Gastroesophageal sphincter (tissue), 4 donors: ENCODE data around the gene GLO1. TPM values are rescaled to one million over a fixed set of nuclear protein-coding genes. Genes with fewer than 3 reads are reported as not detected.
"Not testable (repeated sequence)": the region's sequence is repeated elsewhere in the genome, so short reads cannot be mapped to it uniquely, and the experiment has no call there.

Experiments
- ATAC-seq: fragments of 150-250 bp; one replicate; pipeline ENCODE4 v1.9.1; 2016; ENCODE audit warnings: mild to moderate bottlenecking, moderate library complexity
- H3K27ac ChIP-seq, 4 donors: fragments of 200-600 bp; sonication (generic) in 3 of 4; 1 replicate in 3 of 4; 2 replicates in 1 of 4; pipeline ENCODE4 v1.5.1; 2016 to 2019
- H3K27me3 ChIP-seq: fragments of 200-600 bp; sonication (generic); one replicate; pipeline ENCODE4 v1.5.1; 2019
- H3K36me3 ChIP-seq, 2 donors: fragments of 200-600 bp; sonication (generic); one replicate each; pipeline ENCODE4 v1.5.1; 2019; ENCODE audit warnings: control low read depth in 1 of 2
- H3K4me1 ChIP-seq, 3 donors: fragments of 200-600 bp; sonication (generic); 1 replicate in 2 of 3; 2 replicates in 1 of 3; pipeline ENCODE4 v1.5.1; 2016 to 2019; ENCODE audit warnings: control low read depth in 2 of 3
- H3K4me3 ChIP-seq, 2 donors: fragments of 200-600 bp; sonication (generic); one replicate each; pipeline ENCODE4 v1.5.1; 2019; ENCODE audit warnings: mild to moderate bottlenecking in 1 of 2, moderate library complexity in 1 of 2
- H3K9me3 ChIP-seq, 3 donors: fragments of 200-600 bp; sonication (generic); one replicate each; pipeline ENCODE4 v1.5.1; 2017 to 2019; ENCODE audit warnings: control low read depth in 2 of 3
- EP300 ChIP-seq: sonication (generic); formaldehyde crosslinking; IDR thresholded peaks from one replicate; pipeline ENCODE4 v1.6.1; 2017; ENCODE audit warnings: antibody characterized with exemption, mild to moderate bottlenecking
- POLR2A ChIP-seq, 2 donors: fragments of 450-650 bp; IDR thresholded peaks; one replicate each; pipeline ENCODE4 v1.6.1; 2017; ENCODE audit warnings: antibody characterized with exemption in 2 of 2, mild to moderate bottlenecking in 2 of 2, moderate library complexity in 1 of 2
- POLR2AphosphoS5 ChIP-seq: sonication (generic); formaldehyde crosslinking; IDR thresholded peaks from one replicate; pipeline ENCODE4 v1.6.1; 2017; ENCODE audit warnings: antibody characterized with exemption
- WGBS, 2 donors: methylation state at CpG; one replicate each; pipeline ENCODE4 v1.1.5; 2018; ENCODE audit warnings: low coverage in 1 of 2; 5-methylcytosine and 5-hydroxymethylcytosine counted together
- total RNA-seq, 4 donors: library from RNA; depleted of rRNA; stranded (reverse); fragments of >200 nt; gene quantifications; one replicate each; pipeline ENCODE4 v1.1.0, GENCODE V29; 2016
- TF ChIP-seq, protein P1 (sequence below), 4 experiments: fragments of 200-600 bp in 2 of 4; fragments of 450-650 bp in 2 of 4; sonication (generic) in 1 of 4; IDR thresholded peaks; one replicate each; pipeline ENCODE4 v1.5.1; 2017 to 2019; ENCODE audit warnings: antibody characterized with exemption in 4 of 4, mild to moderate bottlenecking in 2 of 4, moderate library complexity in 2 of 4

GLO1 gene
- total RNA-seq, 4 donors from 2014 or later = 72.3 to 109 (median 84.3) TPM

DNA sequence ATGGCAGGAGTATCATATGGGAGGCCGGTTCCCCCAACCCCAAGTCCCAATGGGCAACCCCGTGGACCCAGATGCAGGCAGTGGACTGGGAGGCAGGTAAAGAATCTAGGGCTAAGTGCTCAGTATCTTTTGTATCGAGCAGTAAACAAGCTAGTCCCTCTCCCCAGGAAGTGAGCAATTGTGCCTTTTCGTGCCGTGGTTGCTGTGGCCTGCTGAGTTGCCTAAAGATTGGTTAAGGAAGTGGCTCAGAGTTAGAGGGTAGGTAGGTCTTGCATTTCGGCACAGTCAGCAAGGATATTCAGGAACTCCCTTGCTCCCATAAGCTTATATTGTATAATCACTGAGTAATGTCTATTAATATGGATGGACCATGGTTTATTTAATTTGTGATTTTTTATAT lies 10.9 kb upstream of the GLO1 start:
- TF ChIP-seq POLR2A (IDR thresholded peaks at IDR 0.05) (no peak), EP300 (no peak)
- TF ChIP-seq, protein P1, sequence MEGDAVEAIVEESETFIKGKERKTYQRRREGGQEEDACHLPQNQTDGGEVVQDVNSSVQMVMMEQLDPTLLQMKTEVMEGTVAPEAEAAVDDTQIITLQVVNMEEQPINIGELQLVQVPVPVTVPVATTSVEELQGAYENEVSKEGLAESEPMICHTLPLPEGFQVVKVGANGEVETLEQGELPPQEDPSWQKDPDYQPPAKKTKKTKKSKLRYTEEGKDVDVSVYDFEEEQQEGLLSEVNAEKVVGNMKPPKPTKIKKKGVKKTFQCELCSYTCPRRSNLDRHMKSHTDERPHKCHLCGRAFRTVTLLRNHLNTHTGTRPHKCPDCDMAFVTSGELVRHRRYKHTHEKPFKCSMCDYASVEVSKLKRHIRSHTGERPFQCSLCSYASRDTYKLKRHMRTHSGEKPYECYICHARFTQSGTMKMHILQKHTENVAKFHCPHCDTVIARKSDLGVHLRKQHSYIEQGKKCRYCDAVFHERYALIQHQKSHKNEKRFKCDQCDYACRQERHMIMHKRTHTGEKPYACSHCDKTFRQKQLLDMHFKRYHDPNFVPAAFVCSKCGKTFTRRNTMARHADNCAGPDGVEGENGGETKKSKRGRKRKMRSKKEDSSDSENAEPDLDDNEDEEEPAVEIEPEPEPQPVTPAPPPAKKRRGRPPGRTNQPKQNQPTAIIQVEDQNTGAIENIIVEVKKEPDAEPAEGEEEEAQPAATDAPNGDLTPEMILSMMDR (IDR thresholded peaks at IDR 0.05) = no peak

DNA sequence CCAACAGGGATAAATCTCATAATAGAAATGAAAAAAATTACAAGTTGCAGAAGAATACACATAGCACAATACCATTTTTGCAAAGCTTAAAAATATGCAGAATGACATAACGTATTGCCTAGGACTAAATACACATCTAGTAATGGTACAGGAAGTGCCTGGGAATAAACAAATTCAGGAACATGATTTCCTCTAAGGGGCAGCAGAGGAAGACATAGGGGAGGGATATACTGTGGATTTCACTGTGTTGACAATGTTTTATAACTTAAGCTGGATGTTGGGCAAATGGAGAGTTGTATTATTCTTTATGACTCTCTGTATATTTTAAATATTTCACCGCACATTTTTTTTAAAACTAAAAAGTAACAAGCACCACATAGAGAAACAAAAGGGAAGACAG lies 5.6 kb upstream of the GLO1 start:
- no peaks in the 10 kb centered on the region for H3K9me3 ChIP-seq
- H3K4me1 ChIP-seq = peaks cover 0 to under 1% (median 0%) of the 10 kb centered on the region in 3 donors
- H3K27ac ChIP-seq = no peak overlapping the region
- no peak for TF ChIP-seq POLR2A (IDR thresholded peaks at IDR 0.05)
- no peak for TF ChIP-seq EP300
- TF ChIP-seq, protein P1 (IDR thresholded peaks at IDR 0.05) = no peak
- no peak for TF ChIP-seq POLR2AphosphoS5
- no peak for ATAC-seq
- H3K36me3 ChIP-seq = no peaks in the 10 kb centered on the region
- WGBS, 2 donors = 20 to 38% methylated on average over 2 of the region's 2 CpGs
- peaks cover 29% of the 10 kb centered on the region for H3K27me3 ChIP-seq
- no peak overlapping the region for H3K4me3 ChIP-seq

More for the DNA sequence above, 10.9 kb upstream of the GLO1 start:
- Histone ChIP-seq H3K27ac (no peak overlapping the region), H3K4me3 (no peak overlapping the region), H3K9me3 (no peaks in the 10 kb centered on the region), H3K4me1 (peaks cover 0 to 9% (median 5%) of the 10 kb centered on the region in 3 donors), H3K36me3 (no peaks in the 10 kb centered on the region), H3K27me3 (peaks cover 56% of the 10 kb centered on the region)
- WGBS, 2 donors = 43 to 57% methylated on average over 4 to 5 of the region's 6 CpGs
- ATAC-seq = no peak

DNA sequence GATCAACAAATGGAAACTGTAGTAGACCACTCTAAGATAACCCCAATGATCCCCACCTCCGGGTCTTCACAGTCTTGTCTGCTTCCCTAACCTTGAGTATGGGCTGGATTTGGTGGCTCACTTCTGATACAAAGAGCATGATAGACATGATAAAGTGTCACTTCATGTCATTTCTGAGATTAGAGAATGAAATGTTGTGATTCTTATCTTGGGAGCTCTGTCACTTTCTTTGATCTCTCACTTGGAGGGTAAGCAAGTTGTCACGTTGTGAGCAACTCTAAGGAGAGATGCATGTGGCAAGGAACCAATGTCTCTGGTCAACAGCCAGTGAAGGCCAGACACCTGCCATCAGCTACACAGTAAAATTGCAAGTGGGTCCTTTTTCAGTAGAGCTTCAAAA lies 3.0 kb upstream of the GLO1 start:
- peaks cover 16% of the 10 kb centered on the region for H3K27me3 ChIP-seq
- no peak overlapping the region for H3K4me3 ChIP-seq
- no peaks in the 10 kb centered on the region for H3K9me3 ChIP-seq
- no peak for ATAC-seq
- no peak overlapping the region for H3K27ac ChIP-seq
- TF ChIP-seq POLR2AphosphoS5 (no peak), POLR2A (IDR thresholded peaks at IDR 0.05) (no peak), EP300 (no peak)
- TF ChIP-seq, protein P1 (IDR thresholded peaks at IDR 0.05) = no peak
- H3K4me1 ChIP-seq = peaks cover 0 to 15% (median 0%) of the 10 kb centered on the region in 3 donors
- WGBS, 2 donors = 45 to 68% methylated on average over 1 to 2 of the region's 2 CpGs
- H3K36me3 ChIP-seq = peaks cover 0 to 3% of the 10 kb centered on the region in 2 donors

DNA sequence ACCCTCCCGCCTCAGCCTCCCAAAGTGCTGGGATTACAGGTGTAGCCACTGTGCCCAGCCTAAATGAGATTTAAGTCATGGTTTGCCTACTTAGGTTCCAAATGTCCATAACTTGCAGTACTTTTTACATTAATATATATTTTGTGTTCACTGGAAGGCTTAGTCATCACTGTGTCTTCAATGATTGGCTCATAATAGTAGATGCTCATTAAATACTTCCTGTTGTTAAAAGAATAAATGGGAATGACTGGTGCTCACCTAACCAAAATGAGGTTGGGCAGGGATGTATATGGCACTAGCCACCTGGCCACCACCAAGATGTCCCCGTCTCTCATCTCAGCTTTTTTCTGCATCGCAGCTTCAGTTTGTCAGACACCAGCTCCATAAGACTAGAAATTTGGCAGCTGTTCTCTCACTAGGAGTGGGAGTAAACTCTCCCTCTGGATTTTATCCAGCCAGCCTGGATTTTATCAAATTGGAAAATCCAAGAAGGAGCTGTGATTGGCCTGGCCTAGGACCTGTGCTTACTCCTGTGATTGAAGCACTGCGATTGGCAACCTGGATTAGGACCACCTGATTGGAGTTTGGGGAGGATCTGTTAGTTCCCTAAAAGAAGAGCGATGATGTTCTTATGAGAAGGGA lies 1.1 kb upstream of the GLO1 start:
- WGBS, 2 donors = 58 to 69% methylated on average over 3 of the region's 5 CpGs
- peaks cover 0 to 15% (median 0%) of the 10 kb centered on the region in 3 donors for H3K4me1 ChIP-seq
- H3K36me3 ChIP-seq = peaks cover 0 to 4% of the 10 kb centered on the region in 2 donors
- peaks cover 0 to 11% (median 0%) of the 10 kb centered on the region in 3 donors for H3K9me3 ChIP-seq
- peaks cover 11% of the 10 kb centered on the region for H3K27me3 ChIP-seq
- ATAC-seq = no peak
- no peak for TF ChIP-seq POLR2A (IDR thresholded peaks at IDR 0.05)
- no peak for TF ChIP-seq EP300
- no peak for TF ChIP-seq POLR2AphosphoS5
- TF ChIP-seq, protein P1 (IDR thresholded peaks at IDR 0.05) = no peak
- H3K27ac ChIP-seq = no peak overlapping the region
- no peak overlapping the region for H3K4me3 ChIP-seq

DNA sequence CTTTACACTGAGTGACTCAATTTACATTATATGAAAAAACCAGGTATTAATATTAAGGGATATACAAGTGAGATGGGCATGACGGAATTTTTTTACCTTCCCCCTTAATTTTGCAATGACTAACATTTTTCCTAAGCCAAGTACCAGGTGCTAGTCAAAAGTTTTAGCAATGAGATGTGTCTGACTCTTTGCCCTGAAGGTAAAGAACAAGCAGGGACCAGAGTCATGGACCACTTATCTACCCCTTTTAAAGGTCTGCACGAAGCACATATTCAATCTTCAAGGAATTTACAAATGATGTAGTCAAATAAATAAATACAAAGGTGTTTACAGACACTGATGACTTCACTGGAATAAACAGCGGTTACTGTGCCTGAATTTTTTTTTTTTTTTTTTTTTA lies 1.4 kb downstream of the GLO1 start:
- H3K27ac ChIP-seq = peak overlapping the region in 2 of 4 donors; percentile 92 to 93
- TF ChIP-seq, protein P1 (IDR thresholded peaks at IDR 0.05) = no peak
- TF ChIP-seq POLR2AphosphoS5 (no peak), POLR2A (IDR thresholded peaks at IDR 0.05) (no peak), EP300 (no peak)
- peaks cover 0 to 11% (median 0%) of the 10 kb centered on the region in 3 donors for H3K9me3 ChIP-seq
- H3K27me3 ChIP-seq = peaks cover 3% of the 10 kb centered on the region
- WGBS, 2 donors = 76 to 88% methylated on average over 2 to 3 of the region's 3 CpGs
- peaks cover 0 to 4% of the 10 kb centered on the region in 2 donors for H3K36me3 ChIP-seq
- H3K4me1 ChIP-seq = peaks cover 0 to 15% (median 0%) of the 10 kb centered on the region in 3 donors
- peak overlapping the region in 1 of 2 donors; percentile 68 for H3K4me3 ChIP-seq
- ATAC-seq = no peak

DNA sequence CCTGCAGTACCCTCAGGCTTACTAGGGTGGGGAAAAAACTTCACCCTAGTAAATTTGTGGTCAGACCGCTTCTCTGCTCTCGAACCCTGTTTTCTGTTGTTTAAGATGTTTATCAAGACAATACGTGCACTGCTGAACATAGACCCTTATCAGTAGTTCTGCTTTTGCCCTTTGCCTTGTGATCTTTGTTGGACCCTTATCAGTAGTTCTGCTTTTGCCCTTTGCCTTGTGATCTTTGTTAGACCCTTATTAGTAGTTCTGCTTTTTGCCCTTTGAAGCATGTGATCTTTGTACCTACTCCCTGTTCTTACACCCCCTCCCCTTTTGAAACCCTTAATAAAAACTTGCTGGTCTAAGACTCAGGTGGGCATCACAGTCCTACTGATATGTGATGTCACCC lies 3.2 kb downstream of the GLO1 start:
- H3K4me3 ChIP-seq, H3K36me3 ChIP-seq, ATAC-seq, H3K27ac ChIP-seq, H3K27me3 ChIP-seq: not testable (repeated sequence)
- peaks cover 0 to 15% (median 0%) of the 10 kb centered on the region in 3 donors for H3K4me1 ChIP-seq
- 93 to 94% methylated on average over 3 of the region's 3 CpGs for WGBS, 2 donors
- peaks cover 0 to 11% (median 0%) of the 10 kb centered on the region in 3 donors for H3K9me3 ChIP-seq
